ENCODE data around the gene NUDT7.

The NUDT7 gene

DNA sequence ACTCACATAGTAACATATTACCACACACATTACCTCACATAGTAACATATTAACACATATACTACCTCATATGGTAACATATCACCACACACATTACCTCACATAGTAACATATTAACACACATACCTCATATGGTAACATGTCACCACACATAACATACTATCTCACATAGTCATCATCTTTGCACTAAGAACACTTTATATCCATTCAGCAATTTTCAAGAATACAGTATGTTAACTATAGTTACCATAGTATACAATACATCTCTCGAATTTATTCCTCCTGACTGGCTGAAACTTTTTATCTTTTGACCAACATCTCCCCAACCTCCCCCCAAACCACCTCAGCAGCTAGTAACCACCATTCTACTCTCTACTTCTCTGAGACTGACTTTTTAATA is 7.6 kb downstream of the NUDT7 start:
- FAIRE-seq, result no peak

DNA sequence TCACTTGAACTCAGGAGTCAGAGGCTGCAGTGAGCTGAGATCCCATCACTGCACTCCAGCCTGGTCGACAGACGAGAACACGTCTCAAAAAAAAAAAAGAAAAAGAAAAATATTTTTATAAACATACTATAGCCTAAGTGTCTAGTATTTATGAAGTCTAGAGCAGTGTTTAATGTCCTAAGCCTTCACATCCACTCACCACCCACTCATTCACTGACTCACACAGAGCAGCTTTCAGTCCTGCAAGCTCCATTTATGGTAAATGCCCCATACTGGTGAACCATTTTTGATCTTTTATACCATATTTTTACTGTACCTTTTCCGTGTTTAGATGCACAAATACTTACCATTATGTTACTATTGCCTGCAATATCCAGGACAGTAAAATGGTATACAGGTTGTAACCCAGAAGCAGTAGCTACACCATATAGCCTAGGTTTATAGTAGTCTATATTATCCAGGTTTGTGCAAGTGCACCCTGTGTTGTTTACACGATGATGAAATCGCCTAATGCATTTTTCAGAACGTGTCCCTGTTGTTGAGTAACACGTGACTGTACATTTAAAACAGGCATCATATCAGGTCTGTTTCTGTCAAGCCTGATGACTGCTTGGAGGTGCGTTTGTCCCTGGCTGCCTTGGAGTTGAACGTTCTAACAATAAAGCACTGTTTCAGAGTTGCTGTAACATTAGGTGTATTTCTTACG is 10.1 kb downstream of the NUDT7 start:
- no peak for FAIRE-seq

DNA sequence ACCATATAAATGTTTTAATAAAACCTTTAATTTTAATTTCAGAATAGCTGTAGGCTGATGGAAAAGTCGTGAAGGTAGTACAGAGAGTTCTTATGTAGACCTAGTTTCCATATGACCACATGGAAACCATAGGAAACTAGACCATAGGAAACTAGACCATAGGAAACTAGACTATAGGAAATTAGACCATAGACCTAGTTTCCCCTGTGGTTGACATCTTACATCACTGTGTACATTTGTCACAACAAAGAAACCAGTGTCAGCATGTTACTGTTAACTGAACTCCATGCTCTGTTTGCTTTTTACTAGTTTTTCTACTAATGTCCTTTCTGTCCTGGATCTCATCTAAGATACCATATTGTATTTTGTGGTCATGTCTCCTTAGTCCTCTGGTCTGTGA is 14.6 kb downstream of the NUDT7 start:
- FAIRE-seq, result no peak

DNA sequence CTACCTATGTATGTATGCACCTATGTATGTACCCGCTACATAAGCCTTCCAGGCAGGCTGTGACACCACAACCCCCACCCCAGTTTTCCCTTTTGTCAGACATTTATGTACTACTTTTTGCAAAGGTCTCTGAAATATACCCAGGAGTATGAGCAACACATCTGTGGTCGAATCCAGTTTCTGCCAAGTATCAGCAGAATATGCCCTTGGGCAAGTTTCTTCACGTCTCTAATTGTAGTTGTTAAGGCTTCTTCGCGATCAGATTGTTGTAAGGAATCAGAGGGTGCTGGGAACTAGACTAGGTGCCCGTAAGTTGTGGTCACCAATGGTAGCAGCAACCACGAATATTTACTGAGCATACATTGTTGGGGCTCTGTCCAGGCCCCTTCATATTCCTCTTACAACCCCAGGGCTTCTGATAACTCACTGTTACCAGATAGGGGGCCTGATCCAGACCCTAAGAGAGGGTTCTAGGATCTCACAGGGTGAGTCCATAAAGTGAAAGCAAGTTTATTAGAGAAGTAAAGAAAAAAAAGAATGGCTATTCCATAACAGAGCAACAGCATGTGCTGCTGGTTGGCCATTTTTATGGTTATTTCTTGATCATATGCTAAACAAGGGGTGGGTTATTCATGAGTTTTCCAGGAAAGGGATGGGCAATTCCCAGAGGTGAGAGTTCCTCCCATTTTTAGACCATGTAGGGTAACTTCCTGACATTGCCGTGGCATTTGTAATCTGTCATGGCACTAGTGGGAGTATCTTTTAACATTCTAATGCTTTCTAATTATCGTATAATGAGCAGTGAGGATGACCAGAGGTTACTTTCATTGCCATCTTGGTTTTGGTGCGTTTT is 16.6 kb downstream of the NUDT7 start:
- FAIRE-seq, result no peak

DNA sequence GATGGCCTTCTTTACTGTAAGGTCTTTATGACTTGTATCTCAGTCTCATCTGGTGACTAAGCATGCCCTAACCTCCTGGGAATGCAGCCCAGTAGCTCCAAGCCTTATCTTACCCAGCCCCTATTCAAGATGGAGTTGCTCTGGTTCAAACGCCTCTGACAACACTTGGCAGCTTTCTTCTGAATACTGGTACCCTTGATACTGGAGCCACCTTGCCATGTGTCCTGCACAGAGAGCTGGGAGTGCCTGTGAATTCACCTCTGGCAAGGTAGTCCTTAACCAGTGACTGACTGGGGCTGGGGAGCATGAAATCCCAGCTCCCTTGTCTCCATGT is 17.2 kb downstream of the NUDT7 start:
- FAIRE-seq, result no peak

DNA sequence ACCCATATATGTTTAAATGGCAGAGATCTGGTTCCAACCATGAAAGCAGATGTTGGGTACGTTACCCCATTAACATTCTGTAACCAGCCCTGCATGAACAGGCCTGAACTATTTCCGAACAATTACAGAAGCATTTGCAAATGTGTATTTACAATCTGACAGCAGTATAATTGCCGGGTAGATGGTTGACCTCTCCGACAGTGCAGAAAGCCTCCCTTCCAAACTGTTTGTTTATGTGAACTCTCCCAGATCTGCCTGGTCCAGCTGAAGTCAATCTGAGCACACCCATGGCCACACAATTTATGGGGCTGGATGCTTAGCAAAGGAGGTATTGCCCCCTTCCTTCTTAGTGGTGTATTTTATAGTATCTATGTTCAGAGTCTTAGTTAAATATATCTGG is 21.8 kb downstream of the NUDT7 start:
- no peak for FAIRE-seq

DNA sequence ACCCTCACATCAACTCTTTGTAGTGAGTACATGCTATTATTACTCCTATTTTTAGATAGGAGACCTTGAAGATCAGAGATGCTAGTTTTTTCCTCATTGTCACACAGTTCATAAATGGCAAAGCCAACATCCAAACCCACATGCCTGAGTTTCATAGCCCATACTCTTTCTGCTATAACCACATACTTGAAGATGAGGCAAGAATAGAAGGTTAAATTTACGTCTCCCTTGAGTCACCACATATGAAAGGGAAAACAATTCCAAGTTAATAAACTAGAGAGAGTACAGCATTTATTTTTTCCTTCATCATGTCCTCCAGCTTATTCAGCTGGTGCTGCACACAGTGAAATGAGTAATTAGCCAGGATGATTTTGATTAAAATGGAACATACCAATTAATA is 23.7 kb downstream of the NUDT7 start:
- FAIRE-seq, result no peak

DNA sequence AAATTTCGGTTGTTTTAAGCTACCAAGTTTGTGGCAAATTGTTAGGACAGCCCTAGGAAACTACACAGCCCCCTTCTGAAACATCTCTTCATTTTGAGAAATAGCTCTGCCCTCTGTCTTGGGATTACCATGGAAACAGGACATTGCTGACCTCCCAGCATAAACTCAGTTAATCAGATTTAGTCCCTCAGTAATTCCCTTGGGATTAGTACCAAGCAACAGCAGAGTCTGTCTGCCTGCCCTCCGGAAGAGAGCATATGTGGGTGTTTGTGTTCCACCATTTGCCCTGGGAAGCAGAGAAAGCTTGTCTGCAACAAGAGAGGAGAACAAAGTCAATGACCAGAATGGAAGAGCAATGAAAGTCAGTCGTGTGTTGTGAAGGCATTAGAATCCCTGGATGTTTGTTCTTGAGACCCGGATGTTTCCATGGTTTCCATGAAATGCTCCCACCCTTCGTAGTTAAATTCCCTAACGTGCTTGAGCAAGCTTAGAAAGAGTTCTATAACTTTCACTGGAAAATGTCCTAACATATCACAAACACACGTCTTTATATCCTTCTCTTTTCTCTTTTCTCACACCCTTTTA is 26.2 kb downstream of the NUDT7 start:
- FAIRE-seq, result no peak

DNA sequence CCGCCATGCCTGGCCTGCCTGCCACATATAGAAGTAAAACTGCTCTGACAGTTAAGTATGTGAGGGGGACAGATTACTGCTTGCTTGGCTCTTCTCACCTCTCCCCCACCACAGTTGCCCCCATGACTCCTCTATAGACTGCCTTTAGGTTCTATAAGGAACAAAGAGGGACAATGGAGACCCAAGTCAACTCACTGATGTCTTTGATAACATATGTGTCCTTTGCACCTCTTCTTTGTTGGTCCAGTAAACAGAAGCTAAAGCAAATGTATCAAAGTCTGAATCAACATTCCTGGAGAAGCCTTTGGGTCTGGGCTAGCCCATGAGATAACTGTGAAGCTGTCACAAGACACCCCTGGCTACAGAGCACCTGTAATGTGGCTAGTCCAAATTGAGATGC is 27.1 kb downstream of the NUDT7 start:
- no peak for FAIRE-seq

DNA sequence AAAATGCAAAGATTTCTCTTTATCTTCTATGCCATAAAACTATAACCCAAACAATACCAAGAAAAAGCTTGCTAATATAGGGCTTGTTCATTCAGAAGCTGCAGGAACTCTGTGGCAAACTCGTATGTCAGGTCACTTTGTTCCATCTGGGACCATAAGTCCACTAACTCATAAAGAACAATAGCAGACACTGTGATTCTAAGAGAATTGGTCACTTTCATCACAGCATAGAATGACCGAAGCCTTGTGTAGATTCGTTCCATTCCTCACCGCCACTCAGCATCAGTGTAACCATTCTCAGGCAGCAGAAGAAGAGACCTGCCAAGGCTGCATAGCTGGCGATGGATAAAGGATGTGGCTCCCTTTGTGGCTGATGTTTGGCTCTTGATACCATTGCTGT is 35.7 kb downstream of the NUDT7 start:
- FAIRE-seq, result no peak

DNA sequence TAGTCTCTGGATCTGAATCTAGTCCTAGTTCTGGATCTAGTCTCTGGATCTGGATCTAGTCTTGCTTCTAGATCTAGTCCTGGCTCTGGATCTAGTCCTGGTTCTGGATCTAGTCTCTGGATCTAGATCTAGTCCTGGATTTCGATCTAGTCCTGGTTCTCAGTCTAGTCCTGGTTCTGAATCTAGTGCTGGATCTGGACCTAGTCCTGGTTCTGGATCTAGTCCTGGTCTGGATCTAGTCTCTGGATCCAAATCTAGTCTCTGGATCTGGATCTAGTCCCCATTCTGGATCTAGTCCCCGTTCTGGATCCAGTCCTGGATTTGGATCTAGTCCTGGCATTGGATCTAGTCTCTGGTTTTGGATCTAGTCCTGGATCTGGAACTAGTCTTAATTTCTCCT is 36.2 kb downstream of the NUDT7 start:
- FAIRE-seq, result no peak

DNA sequence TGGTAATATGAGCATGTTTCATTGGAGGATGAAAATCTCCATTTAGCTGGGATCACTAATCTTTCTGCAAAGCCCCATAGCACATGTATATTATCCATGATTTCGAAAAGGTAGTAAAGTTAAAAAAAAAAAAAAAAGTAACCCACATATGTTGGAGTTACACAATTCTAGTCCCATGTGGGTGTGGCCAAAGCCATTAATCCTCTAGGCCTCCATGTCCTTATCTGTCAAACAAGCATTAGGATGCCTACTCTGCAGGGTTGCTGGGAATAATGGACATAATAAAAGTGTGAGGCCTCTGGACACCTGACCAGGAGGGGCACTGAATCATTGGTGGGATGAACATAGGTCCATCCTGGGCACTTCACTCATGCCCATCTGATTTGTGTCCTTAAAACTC is 36.9 kb downstream of the NUDT7 start:
- no peak for FAIRE-seq

DNA sequence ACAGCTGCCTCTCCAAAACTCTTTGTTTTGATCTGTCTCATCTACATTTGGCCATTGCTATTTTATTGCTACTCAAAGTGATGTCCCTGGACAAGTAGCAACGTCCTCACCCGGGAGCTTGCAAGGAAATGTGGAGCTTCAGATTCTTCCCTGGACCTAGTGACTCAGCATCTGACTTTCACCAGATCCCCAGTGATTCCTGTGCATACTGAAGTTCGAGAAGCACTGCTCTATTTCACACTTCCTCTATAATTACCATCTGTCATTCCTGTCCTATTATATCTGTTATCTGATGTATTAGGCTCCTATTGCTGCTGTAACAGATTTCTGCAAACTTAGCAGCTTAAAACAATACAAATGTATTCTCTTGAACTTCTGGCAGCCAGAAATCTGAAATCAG is 37.5 kb downstream of the NUDT7 start:
- FAIRE-seq, result no peak

DNA sequence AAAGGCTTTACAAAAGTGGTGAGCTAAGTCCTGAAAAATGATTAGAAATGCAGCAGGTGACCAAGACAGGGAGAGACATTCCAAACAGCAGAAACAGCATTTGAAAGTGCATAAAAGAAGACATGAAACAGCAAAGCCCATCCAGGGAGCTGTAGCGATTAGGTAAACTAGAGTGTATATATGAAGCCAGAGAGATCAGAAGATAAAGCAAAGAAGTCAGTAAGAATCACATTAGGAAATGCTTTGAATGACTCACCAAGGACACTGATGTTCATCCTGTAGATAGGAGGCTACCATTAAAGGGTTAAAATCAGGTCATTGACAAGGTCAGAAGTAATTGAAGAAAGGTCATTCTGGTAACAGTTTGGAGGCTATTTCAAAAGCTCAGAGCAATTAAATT is 38.5 kb downstream of the NUDT7 start:
- FAIRE-seq, result no peak

DNA sequence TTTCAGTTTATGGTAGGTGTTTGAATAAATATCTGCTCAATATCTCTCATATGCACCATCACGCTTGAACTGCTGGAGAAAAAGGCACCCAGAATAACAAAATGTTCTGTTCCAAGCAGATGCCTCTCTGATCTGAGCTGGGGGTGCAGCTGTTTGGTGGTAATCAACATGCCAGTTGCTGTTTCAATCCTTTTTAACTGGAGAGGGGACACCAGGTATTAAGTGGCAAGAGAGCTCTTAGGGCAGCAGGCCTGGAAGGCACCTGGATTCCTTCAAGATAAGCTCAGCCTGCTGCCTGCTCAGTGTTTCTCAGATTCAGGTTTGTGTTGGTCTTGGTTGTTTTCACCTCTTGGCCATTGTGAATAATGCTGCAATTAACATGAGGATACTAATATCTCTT is 38.9 kb downstream of the NUDT7 start:
- FAIRE-seq, result no peak

DNA sequence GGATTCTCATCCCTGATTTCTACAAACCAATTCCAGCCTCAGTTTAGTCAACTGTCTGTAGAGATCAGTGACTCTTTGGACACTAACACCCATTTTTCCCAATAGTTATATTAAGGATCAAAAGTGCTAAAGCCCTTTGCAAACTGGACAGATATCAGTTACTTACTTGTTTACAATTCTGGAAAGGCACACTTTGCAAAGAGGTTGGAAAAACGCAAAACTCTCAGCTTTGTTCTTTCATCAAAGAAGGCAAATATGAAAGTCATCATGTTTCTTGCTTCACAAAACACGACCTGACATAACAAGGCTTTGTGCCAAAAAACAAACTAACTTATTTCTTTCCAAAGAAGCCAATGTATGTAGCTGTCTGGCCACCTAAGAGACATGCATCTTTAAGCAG is 39.9 kb downstream of the NUDT7 start:
- FAIRE-seq, result no peak

DNA sequence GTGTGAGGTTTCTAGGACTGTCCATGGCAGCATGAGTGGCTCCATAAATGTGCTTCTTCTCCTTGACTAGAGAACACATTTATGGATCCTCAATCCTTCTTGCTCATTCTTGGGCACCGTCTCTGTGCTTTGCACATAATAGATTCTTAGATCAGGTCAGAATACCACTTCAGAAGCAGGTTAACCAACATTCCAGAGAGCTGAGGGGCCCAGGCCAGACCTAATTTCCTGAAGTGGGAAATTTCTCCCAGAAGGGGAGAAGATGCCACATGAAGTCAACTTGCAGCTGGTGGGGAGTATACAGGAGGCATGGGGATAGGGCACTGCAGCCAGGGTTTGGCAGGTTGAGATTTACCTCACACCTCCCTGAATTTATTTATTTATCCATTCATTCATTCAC is 41.7 kb downstream of the NUDT7 start:
- no peak for FAIRE-seq

DNA sequence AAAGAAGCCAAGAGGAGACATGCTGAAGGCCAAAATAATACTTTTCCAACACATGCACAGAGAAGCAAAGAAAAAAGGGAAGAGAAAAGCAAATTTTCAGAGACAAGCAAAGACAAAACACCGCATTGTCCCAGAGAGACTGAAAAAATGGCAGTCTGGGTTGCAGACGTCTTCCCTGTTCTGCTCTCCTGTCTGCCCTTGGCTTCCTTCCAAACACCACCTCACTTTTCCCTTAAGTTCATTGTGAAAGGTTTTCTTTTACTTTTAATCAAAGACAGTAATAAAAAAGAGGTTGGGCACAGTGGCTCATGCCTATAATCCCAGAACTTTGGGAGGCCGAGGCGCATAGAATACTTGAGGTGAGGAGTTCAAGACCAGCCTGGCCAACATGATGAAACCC is 44.9 kb downstream of the NUDT7 start:
- FAIRE-seq, result no peak

DNA sequence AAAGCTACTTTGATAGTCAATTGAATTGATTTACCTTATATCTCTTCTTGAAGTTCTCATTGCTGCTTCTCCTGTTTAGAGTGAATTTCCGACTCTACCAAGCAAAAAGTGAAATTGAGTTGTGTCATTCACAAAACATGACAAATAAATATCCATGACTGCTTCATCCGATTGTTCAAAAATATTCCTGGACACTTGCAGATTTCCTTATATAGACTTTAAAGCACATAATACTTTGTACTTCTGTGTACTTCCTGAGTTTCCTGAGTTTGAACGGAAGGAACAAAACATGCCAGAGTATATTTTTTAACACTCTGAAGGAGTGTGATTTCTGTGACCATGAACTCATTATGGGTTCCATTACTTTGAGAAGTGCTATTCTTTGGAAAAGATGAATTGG is 45.5 kb downstream of the NUDT7 start:
- FAIRE-seq, result no peak

DNA sequence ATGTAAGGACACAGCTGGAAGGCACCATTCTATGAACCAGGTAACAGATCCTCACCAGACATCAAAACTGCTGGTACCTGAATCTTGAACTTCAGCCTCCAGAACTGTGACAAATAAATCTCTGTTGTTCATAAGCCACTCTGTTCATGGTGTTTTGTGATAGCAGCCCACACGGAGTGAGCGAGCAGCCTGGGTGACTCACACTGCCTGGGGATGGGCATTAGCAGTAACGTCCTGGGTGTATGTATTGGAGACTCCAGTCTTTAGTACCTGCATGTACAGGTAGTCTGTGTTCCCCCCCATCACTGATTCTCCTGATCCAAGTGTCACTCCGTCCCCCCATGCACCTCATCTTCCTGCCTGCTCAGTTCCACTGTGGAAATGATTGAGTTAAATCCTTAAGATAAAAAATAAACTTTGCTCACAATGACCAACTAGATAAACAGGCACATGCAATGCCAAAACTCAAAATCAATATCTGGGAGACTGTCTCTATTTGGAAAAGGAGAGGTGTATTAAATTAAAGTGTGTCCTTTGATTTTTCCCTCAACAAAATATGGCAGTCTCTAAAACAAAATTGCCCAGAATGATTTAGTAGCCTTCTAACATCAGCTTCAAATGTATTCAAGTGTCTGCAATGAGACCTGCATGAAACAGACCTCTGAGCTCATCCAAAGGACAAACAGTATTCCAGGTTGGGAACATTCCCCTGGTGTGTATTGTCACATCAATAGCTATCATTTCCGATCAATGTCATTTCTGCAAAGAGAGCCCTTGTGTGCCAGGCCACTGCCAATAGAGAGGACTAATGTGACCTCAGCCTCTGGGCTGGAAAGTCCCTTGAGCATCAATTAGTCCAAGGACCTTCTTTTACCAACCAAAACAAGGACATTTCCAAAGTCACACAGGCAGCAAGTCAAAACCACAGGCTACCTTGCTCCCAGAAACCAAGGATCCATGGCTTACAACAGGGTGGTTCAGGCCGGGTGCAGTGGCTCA is 53.9 kb downstream of the NUDT7 start:
- no peak for FAIRE-seq

DNA sequence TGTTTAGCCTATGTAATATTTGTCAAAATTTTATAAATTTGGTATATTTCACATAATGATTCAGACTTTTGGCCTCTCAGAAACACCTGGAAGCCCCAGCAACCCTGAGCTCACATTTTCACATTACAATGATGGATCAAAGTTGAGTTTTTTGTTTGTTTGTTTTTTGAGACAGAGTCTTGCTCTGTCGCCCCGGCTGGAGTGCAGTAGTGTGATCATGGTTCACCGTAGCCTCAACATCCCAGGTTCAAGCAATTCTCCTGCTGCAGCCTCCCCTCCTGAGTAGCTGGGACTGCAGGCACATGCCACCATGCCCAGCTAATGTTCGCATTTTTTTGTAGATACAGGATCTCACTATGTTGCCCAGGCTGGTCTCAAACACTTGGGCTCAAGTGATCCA is 55.4 kb downstream of the NUDT7 start:
- FAIRE-seq, result no peak

DNA sequence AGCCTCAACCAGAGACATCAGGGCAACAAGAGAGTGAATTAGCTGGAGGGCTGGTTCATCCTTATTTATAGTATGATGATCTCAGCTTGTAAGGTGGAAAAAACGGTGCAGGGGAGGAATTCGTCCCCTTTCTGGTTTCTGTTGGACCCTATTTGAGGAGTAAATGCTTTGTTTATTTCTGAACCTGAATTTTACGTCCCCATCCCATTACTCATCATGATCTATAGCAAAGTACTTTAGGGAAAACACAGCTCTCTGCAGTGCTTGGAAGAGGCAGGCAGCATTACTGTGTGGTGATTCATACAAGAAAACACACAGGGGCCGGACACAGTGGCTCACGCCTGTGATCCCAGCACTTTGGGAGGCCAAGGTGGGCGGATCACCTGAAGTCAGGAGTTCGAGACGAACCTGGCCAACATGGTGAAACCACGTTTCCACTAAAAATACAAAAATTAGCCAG is 58.1 kb downstream of the NUDT7 start:
- no peak for FAIRE-seq

DNA sequence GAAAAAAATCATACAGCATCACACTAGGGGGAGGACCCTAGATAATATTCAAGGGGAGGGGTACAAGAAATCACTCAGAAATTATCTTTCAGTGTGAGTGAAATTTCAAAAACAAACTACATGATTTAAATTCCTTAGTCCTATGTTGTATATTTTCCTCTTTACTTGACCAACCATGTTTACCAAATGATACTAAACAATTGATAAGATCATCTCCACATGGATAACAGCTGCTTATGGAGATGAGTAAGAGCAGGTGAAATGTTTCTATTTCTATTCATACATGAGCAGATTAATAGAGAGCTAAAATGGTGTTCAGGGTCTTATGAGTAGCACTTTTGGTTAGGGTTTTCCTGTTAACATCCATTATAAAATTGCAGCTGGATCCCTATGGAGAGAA is 58.8 kb downstream of the NUDT7 start:
- no peak for FAIRE-seq
